Measurements from ENCODE around the gene LAIR1. TPM values are rescaled to one million over a fixed set of nuclear protein-coding genes. Genes with fewer than 3 reads are reported as not detected.

LAIR1 gene
- total RNA-seq, 1 donor from 2014 or later: not detected

DNA sequence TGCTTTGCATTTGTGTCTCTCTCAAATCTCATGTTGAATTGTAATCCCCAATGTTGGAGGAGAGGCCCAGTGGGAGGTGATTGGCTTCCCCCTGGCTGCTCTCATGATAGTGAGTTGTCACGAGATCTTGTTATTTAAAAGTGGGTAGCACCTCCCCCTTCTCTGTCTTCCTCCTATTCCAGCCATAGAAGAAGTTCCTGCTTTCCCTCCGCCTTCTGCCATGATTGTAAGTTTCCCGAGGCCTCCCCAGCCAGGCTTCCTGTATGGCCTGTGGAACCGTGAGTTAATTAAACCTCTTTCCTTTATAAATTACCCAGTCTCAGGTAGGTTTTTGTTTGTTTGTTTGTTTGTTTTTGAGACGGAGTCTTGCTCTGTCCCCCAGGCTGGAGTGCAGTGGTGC, 29.6 kb downstream of the LAIR1 start:
- Histone ChIP-seq H3K4me2 (no peak overlapping the region), H4K20me1 (ENCODE audit: low read depth) (no peaks in the 10 kb centered on the region), H3K36me3 (no peaks in the 10 kb centered on the region), H3K4me3 (no peak overlapping the region), H3K9me3 (ENCODE audit: low read depth) (no peaks in the 10 kb centered on the region), H3K27me3 (no peaks in the 10 kb centered on the region), H3K79me2 (ENCODE audit: low read depth) (no peaks in the 10 kb centered on the region), H3K4me1 (no peaks in the 10 kb centered on the region), H3K27ac (no peak overlapping the region), H2AFZ (replicated peaks) (no peak overlapping the region), H3K9ac (no peak overlapping the region), H3F3A (ENCODE audit: low read depth) (no peaks in the 10 kb centered on the region)
- no peak for DNase-seq (ENCODE audit: low spot score)
- Mint-ChIP-seq H3K27me3 (ENCODE audit: insufficient read depth, low read depth) (peaks cover 10% of the 10 kb centered on the region), H3K36me3 (no peaks in the 10 kb centered on the region), H3K9me3 (no peaks in the 10 kb centered on the region), H3K4me3 (no peak overlapping the region), H3K27ac (peak overlapping the region; percentile 32), H3K4me1 (peaks cover 3% of the 10 kb centered on the region)
- TF ChIP-seq EZH2 (IDR thresholded peaks at IDR 0.05): no peak
- TF ChIP-seq, protein P1, sequence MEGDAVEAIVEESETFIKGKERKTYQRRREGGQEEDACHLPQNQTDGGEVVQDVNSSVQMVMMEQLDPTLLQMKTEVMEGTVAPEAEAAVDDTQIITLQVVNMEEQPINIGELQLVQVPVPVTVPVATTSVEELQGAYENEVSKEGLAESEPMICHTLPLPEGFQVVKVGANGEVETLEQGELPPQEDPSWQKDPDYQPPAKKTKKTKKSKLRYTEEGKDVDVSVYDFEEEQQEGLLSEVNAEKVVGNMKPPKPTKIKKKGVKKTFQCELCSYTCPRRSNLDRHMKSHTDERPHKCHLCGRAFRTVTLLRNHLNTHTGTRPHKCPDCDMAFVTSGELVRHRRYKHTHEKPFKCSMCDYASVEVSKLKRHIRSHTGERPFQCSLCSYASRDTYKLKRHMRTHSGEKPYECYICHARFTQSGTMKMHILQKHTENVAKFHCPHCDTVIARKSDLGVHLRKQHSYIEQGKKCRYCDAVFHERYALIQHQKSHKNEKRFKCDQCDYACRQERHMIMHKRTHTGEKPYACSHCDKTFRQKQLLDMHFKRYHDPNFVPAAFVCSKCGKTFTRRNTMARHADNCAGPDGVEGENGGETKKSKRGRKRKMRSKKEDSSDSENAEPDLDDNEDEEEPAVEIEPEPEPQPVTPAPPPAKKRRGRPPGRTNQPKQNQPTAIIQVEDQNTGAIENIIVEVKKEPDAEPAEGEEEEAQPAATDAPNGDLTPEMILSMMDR (IDR thresholded peaks at IDR 0.05): no peak
- no peak for TF ChIP-seq EZH2phosphoT487 (IDR thresholded peaks at IDR 0.05)

DNA sequence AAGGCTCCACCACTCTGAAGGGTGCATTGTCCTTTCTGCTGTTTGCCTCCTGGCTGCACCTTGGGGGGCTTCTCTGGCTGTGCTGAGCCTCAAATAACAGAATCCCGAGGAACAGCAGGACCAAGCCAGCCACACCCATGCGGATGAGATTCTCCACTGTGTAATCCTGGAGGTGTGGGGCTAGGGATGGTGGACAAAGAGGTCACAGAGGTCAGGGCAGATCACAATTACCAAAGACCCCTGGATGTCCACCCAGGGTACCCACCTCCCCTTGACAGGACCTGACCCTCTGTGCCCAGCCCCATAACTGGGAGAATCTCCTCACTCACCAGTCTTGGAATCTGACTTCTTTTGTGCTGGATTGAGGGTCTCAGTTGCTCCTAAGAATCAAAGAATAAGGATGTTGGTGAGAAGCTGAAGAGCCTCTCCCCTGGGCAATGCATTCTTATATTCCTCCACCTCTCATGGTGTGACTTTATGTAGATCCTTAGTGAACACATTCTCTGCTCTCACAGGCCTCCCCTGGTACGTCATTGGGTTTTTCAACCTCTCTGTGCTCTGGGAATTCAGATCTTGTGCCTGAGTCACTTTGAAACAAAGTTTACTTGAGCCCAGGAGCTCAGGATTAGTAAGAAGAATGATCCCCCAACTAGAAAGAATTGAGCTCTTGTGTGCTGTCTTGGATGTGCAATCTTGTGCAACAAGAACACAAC, 31.0 kb downstream of the LAIR1 start:
- Histone ChIP-seq H3K79me2 (ENCODE audit: low read depth) (no peaks in the 10 kb centered on the region), H3F3A (ENCODE audit: low read depth) (no peaks in the 10 kb centered on the region), H3K4me1 (no peaks in the 10 kb centered on the region), H3K9ac (no peak overlapping the region), H4K20me1 (ENCODE audit: low read depth) (no peaks in the 10 kb centered on the region), H3K36me3 (no peaks in the 10 kb centered on the region), H3K27me3 (no peaks in the 10 kb centered on the region), H3K4me2 (no peak overlapping the region), H2AFZ (replicated peaks) (no peak overlapping the region), H3K9me3 (ENCODE audit: low read depth) (no peaks in the 10 kb centered on the region), H3K27ac (no peak overlapping the region), H3K4me3 (no peak overlapping the region)
- no peaks in the 10 kb centered on the region for H3K9me3 Mint-ChIP-seq
- no peak overlapping the region for H3K4me3 Mint-ChIP-seq
- peaks cover 3% of the 10 kb centered on the region for H3K4me1 Mint-ChIP-seq
- no peak for DNase-seq (ENCODE audit: low spot score)
- H3K27ac Mint-ChIP-seq: no peak overlapping the region
- H3K36me3 Mint-ChIP-seq: no peaks in the 10 kb centered on the region
- TF ChIP-seq EZH2 (IDR thresholded peaks at IDR 0.05): no peak
- TF ChIP-seq EZH2phosphoT487 (IDR thresholded peaks at IDR 0.05): no peak
- TF ChIP-seq, protein P1 (IDR thresholded peaks at IDR 0.05): no peak
- H3K27me3 Mint-ChIP-seq (ENCODE audit: insufficient read depth, low read depth): peaks cover 13% of the 10 kb centered on the region

DNA sequence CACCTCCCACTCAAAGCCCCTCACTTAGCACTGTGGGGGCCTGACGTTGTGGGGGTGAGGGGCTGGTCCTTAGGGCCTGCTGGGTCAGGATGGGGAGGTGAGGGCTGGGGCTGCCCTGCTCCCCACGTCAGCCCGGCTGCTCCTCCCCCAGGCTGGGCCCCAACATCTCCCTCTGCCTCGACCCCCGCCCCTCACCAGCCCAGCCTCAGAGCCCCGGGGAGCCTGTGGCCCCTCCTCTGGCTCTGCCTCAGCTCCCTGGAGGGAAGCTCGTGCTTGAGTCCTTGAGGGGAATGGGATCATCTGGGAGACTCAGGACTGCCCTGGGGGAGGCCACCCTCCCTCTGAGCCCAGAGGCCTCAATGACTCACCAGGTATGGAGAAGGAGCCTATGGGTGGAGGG, 32.6 kb downstream of the LAIR1 start:
- Histone ChIP-seq H3K4me3 (no peak overlapping the region), H3K79me2 (ENCODE audit: low read depth) (no peaks in the 10 kb centered on the region), H3K9ac (no peak overlapping the region), H3K9me3 (ENCODE audit: low read depth) (no peaks in the 10 kb centered on the region), H4K20me1 (ENCODE audit: low read depth) (no peaks in the 10 kb centered on the region), H2AFZ (replicated peaks) (no peak overlapping the region), H3K4me1 (no peaks in the 10 kb centered on the region), H3F3A (ENCODE audit: low read depth) (no peaks in the 10 kb centered on the region), H3K36me3 (no peaks in the 10 kb centered on the region), H3K4me2 (no peak overlapping the region), H3K27ac (no peak overlapping the region), H3K27me3 (no peaks in the 10 kb centered on the region)
- H3K4me1 Mint-ChIP-seq: peaks cover 3% of the 10 kb centered on the region
- DNase-seq (ENCODE audit: low spot score): no peak
- H3K27me3 Mint-ChIP-seq (ENCODE audit: insufficient read depth, low read depth): peaks cover 13% of the 10 kb centered on the region
- H3K4me3 Mint-ChIP-seq: no peak overlapping the region
- H3K9me3 Mint-ChIP-seq: no peaks in the 10 kb centered on the region
- no peak overlapping the region for H3K27ac Mint-ChIP-seq
- TF ChIP-seq EZH2phosphoT487 (IDR thresholded peaks at IDR 0.05): no peak
- TF ChIP-seq, protein P1 (IDR thresholded peaks at IDR 0.05): no peak
- TF ChIP-seq EZH2 (IDR thresholded peaks at IDR 0.05): no peak
- H3K36me3 Mint-ChIP-seq: no peaks in the 10 kb centered on the region

All from neural progenitor cell (in vitro differentiated cells).